HT1080 (cell line): ENCODE measurements around the gene TEX13D. TPM values are rescaled to one million over a fixed set of nuclear protein-coding genes. Genes with fewer than 3 reads are reported as not detected.
"Not testable (repeated sequence)": the region's sequence is repeated elsewhere in the genome, so short reads cannot be mapped to it uniquely, and the experiment has no call there.

Source experiments
- DNase-seq: peaks from one replicate; pipeline ENCODE4 v3.0.0-alpha.2; 2015; ENCODE audit warnings: low read depth
- polyA plus RNA-seq, 2 experiments: library from polyadenylated mRNA; depleted of rRNA; stranded (reverse); fragments of >200 nt; gene quantifications; 2 replicates each; pipeline ENCODE4 v1.2.3, GENCODE V29; 2015
- total RNA-seq: library from RNA; depleted of rRNA; stranded (reverse); fragments of >200 nt; shearing (Covaris generic); gene quantifications from 2 replicates; pipeline ENCODE4 v1.2.3, GENCODE V29; 2014; rRNA removed

Gene TEX13D
- total RNA-seq: 0.05 TPM in 1 of 2 replicates, not detected in the other
- polyA plus RNA-seq (2015; cell fraction: cytosol; rRNA removed): 0.02 and 0.18 TPM in 2 replicates
- polyA plus RNA-seq (2015; cell fraction: nucleus; rRNA removed): 0.41 TPM in 1 of 2 replicates, not detected in the other

DNA sequence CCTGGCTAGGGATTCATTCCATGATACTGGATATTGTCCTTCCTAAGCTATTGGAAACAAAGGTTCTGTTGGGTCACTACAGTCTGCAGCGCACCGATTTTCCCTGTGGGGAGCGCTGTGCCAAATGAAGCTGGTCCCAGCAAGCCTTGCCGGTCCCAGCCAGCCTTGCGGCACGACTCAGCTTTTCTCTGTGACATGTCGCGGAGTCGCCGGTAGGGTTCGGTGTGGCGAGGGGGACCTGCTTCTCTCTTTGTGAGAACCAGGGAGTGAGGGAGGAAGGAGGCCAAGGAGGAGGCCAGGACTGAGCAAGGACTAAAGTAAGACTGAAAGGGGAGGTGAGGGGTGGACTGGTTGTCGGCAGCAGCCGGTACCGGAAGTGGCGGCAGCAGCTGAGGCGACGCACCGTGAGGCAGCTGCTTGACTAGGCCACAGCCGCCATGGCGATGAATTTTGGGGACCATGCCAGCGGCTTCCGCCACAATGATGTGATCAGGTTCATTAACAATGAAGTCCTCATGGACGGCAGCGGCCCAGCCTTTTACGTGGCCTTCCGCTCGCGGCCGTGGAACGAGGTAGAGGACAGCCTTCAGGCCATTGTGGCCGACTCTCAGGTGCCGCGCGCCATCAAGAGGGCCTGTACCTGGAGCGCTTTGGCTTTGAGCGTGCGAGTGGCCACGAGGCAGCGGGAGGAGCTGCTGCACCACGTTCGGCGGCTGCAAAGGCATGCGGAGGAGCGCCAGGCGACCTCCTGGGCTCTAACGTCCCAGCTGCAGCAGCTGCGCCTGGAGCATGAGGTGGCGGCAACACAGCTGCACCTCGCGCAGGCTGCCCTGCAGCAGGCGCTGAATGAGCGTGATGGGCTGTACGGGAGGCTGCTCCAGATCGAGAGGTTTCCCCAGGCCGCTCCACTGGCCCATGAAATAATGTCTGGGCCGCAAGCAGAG, at the start of gene TEX13D:
TSS of gene TEX13D (plus strand) at position 180 of the 944 bp plus-strand sequence. CDS start at position 438, 258 bp downstream.
- no peak for DNase-seq

DNA sequence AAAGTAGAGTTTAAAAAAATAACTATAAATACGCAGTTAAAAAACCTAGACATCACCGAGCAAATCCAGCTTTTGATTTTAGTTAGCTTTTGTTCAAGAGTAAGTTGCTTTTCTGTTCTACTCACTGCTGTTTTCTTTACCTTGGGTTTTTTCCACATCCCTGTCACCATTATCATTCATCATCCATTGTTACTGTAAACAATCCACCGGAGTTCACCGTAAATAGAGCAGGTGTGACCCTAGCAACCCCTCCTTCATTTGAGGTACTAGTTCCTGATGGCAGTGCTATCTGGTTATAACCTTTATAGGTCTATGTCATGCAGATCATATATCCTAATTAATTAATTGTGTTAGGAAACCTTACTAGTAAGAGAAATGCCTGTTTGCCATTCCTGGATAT, 43.0 kb upstream of the TEX13D start:
- no peak for DNase-seq

DNA sequence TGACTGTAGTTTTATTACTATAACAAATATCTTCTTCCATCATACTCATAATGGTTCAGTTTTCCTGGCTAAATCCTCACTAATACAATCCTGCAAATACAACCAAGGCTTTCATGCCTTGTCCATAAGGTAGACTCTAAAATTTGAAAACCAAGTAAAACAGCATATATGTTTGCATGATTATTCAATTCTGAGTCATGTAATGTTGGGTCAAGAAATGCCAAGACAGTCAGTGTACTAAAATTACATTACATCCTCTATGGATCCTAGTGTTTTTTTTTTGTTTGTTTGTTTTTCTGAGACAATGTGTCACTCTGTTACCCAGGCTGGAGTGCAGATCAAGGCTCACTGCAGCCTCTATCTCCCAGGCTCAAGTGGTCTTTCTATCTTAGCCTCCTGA, 38.6 kb upstream of the TEX13D start:
- DNase-seq: peak; percentile 9

DNA sequence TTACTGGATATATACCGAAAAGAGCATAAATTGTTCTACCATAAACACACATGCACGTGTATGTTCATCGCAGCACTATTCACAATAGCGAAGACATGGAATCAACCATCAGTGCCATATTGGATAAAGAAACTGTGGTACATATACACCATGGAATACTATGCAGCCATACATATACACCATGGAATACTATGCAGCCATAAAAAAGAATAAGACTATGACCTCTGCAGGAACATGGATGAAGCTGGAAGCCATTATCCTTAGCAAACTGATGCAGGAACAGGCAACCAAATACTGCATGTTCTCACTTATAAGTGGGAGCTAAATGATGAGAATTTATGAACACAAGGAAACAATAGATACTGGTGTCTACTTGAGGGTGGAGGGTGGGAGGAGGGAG, 33.1 kb upstream of the TEX13D start:
- not testable (repeated sequence) for DNase-seq

DNA sequence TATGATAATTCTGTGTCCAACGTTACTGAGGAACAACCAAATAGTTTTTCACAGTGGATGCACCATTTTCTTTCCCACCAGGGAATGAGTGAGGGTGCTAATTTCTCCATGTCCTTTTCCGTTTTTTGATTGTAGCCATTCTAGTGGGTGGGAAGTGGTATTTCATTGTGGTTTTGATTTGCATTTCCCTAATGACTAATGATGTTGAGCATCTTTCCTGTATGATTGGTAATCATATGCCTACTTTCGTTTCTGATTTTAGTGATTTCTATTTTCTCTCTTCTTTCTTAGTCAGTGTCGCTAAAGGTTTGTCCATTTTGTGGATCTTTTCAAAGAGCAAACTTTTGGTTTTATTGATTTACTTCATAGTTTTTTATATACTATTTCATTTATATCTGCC, 32.1 kb upstream of the TEX13D start:
- DNase-seq: peak; percentile 34

DNA sequence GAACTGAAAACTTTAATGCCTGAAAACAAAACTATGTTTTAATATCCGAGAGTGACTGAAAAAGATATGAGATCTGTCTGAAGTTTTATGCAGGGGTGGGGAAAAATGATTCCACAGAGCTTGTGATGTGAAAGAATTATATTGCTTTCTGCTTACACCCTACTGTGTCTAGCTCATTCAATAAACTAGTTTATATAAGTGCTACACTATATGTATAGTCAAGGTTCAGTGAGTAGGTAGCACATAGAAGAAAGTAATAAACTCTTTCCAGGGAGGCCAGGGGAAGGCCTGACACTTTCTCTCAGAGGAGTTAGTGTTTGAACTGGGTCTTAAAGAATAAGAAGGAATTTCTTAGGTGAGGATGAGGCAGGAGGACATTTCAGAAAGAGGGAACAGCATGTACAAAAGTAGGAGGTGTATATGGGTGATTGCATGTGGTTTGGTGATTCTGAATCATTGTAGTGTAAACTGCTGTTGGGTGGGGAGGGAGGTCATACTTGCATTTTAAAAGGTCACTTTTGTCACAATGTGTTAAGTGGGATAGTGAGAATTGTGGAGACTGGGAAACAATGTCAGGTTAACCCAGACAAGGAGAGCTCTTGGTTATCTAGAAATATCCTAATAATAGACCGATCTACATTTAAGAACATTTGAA, 25.1 kb upstream of the TEX13D start:
- DNase-seq: no peak

DNA sequence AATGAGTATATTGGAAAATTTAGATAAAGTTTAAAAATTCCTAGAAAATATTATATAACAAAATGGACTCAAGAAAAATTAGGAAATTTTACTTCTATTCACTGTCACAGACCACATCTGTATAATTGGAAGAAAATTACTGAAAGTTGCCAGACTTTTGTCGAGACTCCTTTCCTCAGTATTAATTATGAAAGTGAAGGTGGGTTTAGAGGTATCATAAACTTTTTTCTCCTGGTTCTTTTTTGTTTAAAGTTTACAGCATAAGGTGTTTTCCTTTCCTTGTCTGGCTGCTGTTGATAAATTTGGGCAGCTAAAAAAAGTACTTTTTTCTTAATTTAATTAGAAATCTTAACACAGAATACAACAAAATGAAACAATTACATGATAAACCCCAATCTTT, 6.7 kb upstream of the TEX13D start:
- DNase-seq: no peak

DNA sequence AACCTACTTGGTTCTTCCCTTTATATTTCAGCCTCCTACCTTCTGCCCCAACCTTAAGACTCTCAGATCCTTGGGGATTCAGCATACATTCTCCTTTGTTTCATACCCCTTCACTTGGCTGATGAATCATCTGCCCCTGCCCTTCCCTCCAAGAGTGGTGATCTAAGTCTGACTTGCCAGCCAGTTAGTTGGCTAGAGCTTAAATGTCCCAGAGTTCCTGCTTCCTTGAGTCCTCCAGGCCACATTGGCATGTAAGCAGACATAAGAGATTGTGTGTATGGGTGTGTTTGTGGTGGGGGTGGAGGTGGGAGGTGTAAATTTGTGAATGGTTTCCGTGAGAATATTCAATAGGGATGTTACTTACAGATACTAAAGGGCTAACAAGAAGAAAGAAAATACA, 3.7 kb upstream of the TEX13D start:
- peak; percentile 78 for DNase-seq

DNA sequence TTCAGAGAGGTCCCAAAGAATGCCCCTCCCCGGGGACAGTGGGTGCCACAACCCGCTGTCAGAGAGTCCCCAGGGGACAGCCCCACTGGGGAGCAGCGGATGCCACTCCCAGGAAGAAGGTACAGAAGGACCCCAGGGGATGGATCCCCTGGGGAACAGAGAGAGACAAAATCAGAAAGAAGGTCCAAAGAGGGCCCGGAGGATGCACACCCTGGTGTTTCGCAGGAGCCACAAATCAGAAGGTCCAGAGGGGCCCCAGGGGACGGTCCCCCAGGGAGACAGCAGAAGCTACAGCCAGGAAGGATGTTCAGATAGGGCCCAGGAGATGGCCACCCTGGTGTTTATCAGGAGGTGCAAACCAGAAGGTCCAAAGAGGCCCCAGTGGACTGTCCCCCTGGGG, 1.4 kb downstream of the TEX13D start:
- DNase-seq: no peak

DNA sequence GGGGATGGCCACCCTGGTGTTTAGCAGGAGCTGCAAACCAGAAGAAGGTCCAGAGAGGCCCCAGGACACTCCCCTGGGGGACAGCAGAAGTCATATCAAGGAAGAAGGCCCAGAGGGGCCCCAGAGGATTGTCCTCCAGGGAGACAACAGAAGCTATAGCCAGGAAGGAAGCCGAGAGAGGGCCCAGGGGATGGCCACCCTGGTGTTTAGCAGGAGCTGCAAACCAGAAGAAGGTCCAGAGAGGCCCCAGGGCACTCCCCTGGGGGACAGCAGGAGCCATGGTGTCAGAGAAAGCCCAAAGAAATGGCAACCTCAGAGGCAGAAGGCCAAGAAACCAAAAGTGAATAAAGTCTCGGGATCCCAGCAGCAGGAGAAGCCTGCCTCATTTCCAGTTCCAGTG, 2.1 kb downstream of the TEX13D start:
- not testable (repeated sequence) for DNase-seq

DNA sequence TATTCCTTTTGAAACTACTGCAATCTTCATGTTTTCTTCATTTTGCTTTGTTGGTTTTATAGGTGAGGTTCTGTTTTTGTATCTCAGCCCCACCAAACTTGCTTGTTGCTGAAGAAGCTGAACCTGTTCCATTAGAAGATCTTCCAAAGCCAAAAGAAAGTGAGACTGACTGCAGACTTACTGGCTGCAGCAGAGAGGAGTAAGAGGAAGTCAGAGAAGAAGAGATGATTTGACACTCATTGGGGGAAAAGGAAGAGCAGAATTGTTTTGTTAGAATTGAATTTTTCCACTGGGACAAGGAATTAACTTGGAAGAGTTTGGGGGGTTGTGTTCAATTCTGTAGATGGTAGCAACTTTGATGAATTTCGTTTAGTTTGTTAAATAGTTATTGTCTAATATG, 3.1 kb downstream of the TEX13D start:
- DNase-seq: no peak

DNA sequence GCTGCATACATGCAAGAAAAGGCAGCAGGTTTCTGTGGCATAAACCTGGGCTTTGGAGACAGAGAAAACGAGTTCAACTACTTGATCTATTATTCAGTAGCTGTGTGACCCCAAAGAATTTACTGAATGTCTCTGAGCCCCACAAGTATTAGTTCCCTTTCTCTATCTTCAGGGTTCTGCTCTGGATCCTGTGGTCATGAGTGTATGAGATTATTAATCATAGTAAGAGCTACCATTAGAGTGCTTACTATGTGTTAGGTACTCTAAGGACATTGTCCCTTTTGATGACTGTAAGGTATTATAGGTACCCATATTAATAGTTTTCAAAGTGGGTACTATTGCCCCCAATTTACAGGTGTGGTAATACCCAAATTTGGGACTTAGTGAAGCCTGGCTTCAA, 5.5 kb downstream of the TEX13D start:
- DNase-seq: no peak

DNA sequence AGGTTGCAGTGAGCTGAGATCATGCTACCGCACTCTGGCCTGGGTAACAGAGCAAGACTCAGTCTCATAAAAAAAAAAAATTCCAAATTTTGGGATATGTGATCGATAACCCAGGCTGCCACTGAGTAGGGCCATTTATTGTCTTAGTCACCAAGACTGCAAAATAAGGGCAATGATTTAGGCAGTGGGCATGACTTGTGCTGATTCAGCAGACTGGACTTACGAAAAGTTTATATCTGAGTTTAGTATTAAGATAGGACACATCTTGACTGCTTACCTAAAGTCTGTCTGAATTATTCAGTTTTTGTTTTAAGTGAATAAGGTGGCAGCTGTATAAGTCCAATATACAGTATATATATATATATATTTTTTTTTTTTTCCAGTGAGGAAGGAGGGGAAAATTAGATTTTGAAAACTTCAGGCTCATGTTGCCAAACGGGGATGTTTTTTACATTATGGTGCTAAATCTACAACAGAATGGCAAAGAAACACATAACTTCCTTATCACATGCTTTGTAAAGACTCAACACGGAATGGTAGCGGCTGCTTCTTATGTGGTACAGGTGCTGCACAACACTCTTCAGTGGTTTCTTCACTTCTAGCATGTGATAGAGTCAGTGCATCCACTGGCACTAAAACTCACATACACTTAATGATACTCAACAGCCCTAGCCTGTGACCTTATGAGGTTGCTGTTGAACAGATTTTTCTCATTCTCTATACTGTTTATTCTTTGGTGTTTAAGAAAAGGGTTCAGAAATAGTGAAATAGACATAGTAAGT, 6.5 kb downstream of the TEX13D start:
- DNase-seq: no peak

DNA sequence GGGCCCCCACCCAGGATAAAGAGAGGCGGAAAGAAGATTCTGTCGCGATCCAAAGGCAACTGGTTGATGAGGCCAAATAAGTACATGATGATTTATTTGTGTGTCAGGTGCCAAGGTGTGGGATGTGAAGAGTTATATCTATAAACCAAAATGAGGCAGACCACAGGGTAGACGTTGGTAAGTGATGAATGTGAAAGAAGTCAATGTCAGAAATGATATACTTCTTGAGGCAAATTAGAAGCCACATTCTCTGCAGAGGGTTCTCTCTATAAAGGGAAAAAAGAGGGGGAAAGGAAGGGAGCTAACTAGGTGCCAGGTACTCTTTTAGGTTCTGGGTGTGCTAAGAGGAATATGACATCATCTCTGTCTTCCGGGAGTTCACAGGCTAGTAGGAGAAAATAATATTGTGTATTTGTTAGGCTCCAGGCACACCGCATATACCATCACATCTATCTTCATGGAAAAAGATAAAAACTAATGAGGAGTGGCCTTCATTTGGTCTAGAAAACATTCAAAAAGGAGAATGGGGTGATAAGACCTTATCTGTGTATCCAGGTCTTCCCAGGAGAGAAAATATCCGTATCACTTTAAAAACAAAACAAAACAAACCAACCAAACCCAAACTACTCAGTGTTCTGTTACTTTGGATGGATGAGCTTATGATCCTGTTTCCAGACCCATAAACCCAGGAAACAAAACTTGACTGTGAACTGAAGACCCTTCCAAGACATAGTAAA, 9.1 kb downstream of the TEX13D start:
- no peak for DNase-seq

DNA sequence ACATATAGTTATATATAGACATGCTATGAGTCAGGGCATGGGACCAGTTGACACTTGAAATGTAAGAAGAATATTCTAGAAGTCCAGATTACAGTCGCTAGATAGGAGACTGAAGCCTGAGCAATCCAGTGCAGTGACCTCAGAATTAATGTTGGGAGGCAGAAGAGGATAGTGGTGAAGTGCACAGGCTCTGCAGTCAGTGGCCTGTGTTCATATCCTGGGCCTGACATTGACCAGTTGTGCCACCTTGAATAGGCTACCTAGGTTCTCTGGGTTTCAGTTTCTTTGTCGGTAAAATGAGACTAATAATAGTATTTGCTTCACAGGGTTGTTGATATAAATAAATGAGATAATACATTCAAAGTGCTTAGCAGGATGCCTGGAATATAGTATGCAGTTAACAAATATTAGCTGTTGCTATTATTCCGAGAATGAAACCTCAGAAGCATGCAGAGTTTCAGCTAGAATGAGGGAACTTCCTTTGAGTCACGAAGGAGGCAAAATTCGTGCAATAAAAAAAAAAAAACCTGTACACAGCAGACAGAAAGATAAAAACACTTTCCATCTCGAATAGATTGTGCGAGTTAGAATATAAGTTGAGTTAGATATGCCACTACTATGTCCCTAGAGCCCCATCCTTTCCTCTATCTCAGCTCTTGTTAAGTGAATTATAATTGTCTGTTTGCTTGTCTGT, 9.9 kb downstream of the TEX13D start:
- DNase-seq: no peak

DNA sequence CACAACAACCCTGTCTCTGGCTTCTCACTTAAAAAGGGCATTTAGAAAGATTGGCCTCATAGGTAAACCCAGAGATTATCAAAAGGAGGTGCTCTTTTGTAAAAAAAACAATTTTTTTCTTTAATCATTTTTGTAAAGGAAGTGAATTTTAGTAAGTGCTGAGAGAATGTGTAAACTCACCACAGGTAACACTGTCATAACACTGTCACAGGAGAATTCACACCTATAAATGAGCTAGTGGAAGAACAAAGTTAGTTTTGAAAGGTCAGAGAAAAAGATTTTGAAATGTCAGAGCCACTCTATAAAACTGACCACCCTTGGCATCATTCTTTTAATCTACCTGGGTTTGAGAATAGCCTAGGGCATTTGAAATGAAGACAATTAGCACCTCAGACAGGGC, 10.6 kb downstream of the TEX13D start:
- DNase-seq: no peak

DNA sequence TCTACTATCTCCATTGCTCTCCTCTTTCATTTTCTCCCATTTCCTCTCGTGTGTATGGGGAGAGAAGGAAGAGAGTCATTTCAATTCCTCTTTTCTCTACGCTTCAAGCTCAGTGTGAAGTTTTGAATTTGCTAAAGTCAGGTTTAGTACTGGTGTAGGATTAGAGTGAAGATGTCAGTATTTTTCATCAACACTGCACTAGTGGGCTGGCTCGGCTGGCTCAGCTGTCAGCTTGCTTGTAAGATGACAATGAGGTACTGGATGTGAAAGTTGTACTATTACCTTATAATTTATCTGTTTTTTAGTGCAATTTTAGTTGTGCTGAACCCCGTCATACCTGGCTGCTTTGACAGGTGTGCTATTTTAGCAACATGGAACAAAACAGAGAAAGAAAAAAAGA, 11.8 kb downstream of the TEX13D start:
- no peak for DNase-seq

DNA sequence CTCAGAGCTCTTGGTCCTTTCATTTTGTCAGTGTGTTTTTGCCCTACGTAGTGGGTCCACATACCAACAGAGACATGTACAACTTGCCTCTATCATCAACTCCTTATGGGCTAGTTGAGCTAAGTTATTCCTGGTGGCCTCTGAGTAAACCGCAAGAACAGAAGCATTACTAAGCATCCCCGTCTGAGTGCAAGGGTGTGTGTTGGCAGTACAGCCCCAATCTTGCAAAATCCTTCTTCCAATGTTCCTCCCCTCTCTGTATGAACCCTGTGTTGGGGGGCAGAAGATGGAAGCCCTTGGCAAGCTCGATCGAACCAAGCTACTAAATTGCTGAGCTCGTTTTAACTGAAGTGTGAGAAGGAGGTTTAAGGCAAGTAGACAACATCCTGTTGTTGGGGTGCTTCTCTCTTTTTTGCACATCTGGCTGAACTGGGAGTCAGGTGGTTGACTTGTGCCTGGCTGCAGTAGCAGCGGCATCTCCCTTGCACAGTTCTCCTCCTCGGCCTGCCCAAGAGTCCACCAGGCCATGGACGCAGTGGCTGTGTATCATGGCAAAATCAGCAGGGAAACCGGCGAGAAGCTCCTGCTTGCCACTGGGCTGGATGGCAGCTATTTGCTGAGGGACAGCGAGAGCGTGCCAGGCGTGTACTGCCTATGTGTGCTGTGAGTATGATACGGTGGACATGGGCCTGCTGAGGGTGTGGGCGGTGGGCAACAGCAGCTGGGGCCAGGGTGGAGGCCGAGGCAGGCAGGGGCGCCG, 13.8 kb downstream of the TEX13D start, which contains the start of gene SH2D1A:
TSS of gene SH2D1A (plus strand) at position 447 of the 760 bp plus-strand sequence. CDS start at position 527, 80 bp downstream.
- DNase-seq: no peak

DNA sequence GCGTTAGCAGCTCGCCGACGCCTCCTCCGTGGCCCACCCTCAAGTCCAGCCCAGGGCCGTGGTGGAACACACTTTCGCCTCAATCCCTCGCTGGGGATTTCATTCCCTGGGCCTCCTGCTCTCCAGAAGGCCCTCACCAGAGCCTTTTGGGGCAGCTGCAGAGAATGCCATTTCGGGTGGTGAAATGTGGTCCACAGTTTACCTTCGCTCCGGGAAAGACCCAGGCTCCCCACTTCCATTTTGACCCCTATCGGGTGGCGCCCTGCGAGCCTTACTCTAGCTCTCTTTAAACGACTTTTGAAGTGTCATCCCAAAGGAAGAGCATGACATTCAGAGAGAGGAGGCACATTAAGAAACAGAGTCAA, 14.4 kb downstream of the TEX13D start:
- DNase-seq: no peak
